Nephron progenitor cell (in vitro differentiated cells): Measurements from ENCODE around the gene VIPR1.

Source experiments
- DNase-seq: peaks from one replicate; pipeline ENCODE4 v3.0.0; 2021
- H3K27ac Mint-ChIP-seq: 2 replicates; pipeline ENCODE4 v1.8.0; 2021; ENCODE audit warnings: mild to moderate bottlenecking, moderate library complexity, mixed read lengths
- H3K27me3 Mint-ChIP-seq: 2 replicates; pipeline ENCODE4 v1.8.0; 2021; ENCODE audit warnings: mild to moderate bottlenecking, low read depth, mixed read lengths; ENCODE audit not compliant: poor library complexity
- H3K36me3 Mint-ChIP-seq: 2 replicates; pipeline ENCODE4 v1.8.0; 2021; ENCODE audit warnings: low read depth, mixed read lengths
- H3K4me1 Mint-ChIP-seq: 2 replicates; pipeline ENCODE4 v1.8.0; 2021; ENCODE audit warnings: mixed read lengths
- H3K4me3 Mint-ChIP-seq: 2 replicates; pipeline ENCODE4 v1.8.0; 2021; ENCODE audit warnings: mild to moderate bottlenecking, moderate library complexity, mixed read lengths
- H3K9me3 Mint-ChIP-seq: 2 replicates; pipeline ENCODE4 v1.8.0; 2021; ENCODE audit warnings: mild to moderate bottlenecking, moderate library complexity, mixed read lengths
- TF ChIP-seq, protein P1 (sequence below): fragments of 200-600 bp; sonication (generic); IDR thresholded peaks from 2 replicates; pipeline ENCODE4 v1.5.0; 2021; ENCODE audit warnings: antibody characterized with exemption

The VIPR1 gene, protein sequence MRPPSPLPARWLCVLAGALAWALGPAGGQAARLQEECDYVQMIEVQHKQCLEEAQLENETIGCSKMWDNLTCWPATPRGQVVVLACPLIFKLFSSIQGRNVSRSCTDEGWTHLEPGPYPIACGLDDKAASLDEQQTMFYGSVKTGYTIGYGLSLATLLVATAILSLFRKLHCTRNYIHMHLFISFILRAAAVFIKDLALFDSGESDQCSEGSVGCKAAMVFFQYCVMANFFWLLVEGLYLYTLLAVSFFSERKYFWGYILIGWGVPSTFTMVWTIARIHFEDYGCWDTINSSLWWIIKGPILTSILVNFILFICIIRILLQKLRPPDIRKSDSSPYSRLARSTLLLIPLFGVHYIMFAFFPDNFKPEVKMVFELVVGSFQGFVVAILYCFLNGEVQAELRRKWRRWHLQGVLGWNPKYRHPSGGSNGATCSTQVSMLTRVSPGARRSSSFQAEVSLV

DNA sequence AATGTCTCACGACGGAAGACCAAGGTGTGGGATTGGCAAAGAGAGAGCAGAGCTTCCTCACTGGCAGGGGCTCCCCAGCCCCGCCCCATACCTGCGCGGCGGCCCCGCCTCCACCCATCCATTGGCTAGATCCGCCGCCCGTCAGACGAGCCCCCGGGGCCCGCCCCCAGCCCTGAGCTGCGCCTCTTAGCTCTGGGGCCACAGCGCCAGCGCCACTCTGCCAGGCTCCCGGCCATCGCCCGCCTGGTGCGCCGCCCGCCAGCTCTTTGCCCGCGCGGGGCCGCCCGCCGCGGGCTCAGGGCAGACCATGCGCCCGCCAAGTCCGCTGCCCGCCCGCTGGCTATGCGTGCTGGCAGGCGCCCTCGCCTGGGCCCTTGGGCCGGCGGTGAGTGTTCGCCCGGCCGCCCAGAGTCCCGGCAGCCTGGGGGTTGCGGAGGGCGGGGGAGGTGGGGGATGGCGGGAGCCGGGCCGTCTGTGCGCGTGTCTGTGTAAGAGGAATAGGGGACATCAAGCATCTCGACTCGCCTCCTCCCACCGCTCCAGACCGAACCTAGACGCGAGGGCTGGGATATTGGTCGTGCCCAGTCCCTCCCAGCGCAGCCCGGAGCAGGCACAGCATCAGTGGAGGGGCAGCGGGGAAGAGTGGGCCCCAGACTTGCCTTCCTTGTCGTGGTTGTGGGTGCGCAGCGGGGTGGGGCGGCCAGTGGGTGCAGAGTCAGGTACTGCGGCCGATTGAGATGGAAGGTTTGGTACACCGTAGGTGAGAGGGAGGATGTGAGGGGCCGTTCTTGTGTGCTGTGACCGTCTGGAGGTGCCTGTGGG lies at the start of gene VIPR1:
VIPR1 (plus strand) TSS at position 215 of the 822 bp plus-strand sequence; CDS start at position 308, 93 bp downstream.
- H3K4me1 Mint-ChIP-seq, result peaks cover 18% of the 10 kb centered on the region
- peak; percentile 90 for DNase-seq
- no peaks in the 10 kb centered on the region for H3K36me3 Mint-ChIP-seq
- peak within 1 kb of the TSS; percentile 87 for H3K4me3 Mint-ChIP-seq
- no peak within 1 kb of the TSS for H3K27ac Mint-ChIP-seq
- H3K9me3 Mint-ChIP-seq, result no peaks in the 10 kb centered on the region
- TF ChIP-seq, protein P1, sequence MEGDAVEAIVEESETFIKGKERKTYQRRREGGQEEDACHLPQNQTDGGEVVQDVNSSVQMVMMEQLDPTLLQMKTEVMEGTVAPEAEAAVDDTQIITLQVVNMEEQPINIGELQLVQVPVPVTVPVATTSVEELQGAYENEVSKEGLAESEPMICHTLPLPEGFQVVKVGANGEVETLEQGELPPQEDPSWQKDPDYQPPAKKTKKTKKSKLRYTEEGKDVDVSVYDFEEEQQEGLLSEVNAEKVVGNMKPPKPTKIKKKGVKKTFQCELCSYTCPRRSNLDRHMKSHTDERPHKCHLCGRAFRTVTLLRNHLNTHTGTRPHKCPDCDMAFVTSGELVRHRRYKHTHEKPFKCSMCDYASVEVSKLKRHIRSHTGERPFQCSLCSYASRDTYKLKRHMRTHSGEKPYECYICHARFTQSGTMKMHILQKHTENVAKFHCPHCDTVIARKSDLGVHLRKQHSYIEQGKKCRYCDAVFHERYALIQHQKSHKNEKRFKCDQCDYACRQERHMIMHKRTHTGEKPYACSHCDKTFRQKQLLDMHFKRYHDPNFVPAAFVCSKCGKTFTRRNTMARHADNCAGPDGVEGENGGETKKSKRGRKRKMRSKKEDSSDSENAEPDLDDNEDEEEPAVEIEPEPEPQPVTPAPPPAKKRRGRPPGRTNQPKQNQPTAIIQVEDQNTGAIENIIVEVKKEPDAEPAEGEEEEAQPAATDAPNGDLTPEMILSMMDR, result no peak
- H3K27me3 Mint-ChIP-seq, result peaks cover 73% of the 10 kb centered on the region

DNA sequence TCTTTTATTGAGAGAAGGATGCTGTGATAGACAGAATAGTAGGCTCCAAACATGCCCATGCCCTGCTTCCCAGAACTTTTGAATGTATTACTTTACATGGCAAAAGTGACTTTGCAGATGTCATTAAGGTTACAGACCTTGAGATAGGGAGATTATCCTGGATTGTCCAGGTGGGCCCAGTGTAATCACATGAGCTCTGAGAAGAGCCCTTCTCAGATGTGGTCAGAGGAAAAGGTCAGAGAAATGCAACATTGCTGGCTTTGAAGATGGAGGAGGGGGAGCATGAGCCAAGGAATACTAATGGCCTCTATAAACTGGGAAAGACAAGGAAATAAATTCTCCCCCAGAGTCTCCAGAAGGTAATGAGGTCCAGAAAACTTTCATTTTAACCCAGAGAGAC lies 46.2 kb upstream of the VIPR1 start:
- no peak overlapping the region for H3K27ac Mint-ChIP-seq
- no peak overlapping the region for H3K4me3 Mint-ChIP-seq
- H3K27me3 Mint-ChIP-seq, result no peaks in the 10 kb centered on the region
- no peak for DNase-seq
- TF ChIP-seq, protein P1, result no peak
- H3K9me3 Mint-ChIP-seq, result peaks cover 7% of the 10 kb centered on the region
- no peaks in the 10 kb centered on the region for H3K36me3 Mint-ChIP-seq
- peaks cover 10% of the 10 kb centered on the region for H3K4me1 Mint-ChIP-seq

DNA sequence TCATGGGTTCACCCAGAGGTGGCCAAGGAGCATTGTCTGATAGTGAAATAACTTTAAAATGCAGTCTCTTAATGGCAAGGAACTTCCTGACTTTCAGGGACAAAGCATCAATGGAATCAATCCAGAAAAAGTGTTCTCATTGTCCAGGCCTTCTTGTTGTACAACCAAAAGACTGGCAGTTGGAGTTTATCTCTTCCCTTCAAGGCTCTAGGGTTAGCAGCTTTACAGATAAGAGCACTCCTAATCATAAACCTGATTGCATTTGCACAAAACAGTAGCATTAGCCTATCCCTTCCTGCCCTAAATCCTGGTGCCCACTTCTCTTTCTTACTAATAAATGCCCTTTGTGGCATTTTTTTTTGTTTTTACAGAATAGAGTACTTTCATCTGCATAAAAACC lies 43.3 kb upstream of the VIPR1 start:
- no peak for DNase-seq
- Mint-ChIP-seq H3K27ac (no peak overlapping the region), H3K4me3 (no peak overlapping the region), H3K36me3 (no peaks in the 10 kb centered on the region), H3K4me1 (peaks cover 10% of the 10 kb centered on the region), H3K9me3 (peaks cover 2% of the 10 kb centered on the region), H3K27me3 (no peaks in the 10 kb centered on the region)
- TF ChIP-seq, protein P1, result no peak

DNA sequence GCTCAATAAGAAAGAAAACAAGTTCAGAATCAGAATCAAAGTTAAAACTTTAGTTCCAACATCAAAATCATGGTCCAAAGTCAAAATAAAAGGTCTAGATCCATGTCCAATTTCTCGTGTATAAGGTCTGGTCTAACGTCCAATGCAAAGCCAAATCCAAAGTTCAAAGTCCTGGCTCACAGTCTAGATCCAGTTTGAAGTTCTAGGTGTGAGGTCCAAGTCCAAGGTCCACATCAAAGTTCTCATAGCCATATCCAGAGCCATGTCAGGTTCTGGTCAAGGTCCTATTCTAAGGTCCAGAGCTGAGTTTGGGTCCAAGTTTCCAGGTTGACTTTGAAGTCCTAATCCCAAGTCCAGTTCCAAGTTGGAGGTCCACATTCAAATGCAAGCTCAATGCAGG lies 40.7 kb upstream of the VIPR1 start:
- TF ChIP-seq, protein P1, result no peak
- Mint-ChIP-seq H3K36me3 (no peaks in the 10 kb centered on the region), H3K4me1 (peaks cover 2% of the 10 kb centered on the region), H3K4me3 (no peak overlapping the region), H3K27ac (no peak overlapping the region), H3K9me3 (no peaks in the 10 kb centered on the region), H3K27me3 (no peaks in the 10 kb centered on the region)
- DNase-seq, result no peak

DNA sequence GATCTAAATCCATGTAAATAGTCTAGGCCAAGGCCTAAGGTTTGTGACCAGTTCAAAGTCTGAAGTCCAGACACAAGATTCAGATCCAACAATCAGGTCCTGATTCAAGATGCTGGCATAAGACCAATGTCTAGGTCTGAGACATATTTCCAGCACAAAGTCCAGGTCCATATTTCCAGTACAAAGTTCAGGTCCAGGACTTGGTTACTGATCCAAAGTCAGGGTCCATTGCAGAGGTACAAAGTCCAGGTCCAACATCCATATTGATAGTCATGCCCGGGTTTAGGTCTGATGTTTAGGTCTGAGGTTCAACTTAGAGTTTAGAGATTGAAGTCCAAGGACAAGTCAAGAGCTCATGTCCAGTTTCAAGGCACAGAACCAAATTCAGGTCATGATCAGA lies 39.4 kb upstream of the VIPR1 start:
- TF ChIP-seq, protein P1, result no peak
- H3K9me3 Mint-ChIP-seq, result no peaks in the 10 kb centered on the region
- H3K27me3 Mint-ChIP-seq, result no peaks in the 10 kb centered on the region
- H3K4me3 Mint-ChIP-seq, result no peak overlapping the region
- no peak overlapping the region for H3K27ac Mint-ChIP-seq
- H3K4me1 Mint-ChIP-seq, result no peaks in the 10 kb centered on the region
- DNase-seq, result no peak
- no peaks in the 10 kb centered on the region for H3K36me3 Mint-ChIP-seq
